Endothelial cell of umbilical vein (primary cell): ENCODE results near the gene DNAJC17. TPM values are rescaled to one million over a fixed set of nuclear protein-coding genes. Genes with fewer than 3 reads are reported as not detected.

Experiments
- BruUV-seq: library from RNA; stranded (reverse); fragments of 400-500 nt; replicated peaks from 2 replicates; lab custom pipeline; 2021; lab: Mats Ljungman, UMichigan
- CTCF ChIA-PET: fragments of 300-600, 350-600 bp; sonication (Branson Sonifier 250); formaldehyde crosslinking; loops from one replicate; lab custom pipeline; 2021; ENCODE audit warnings: antibody characterized with exemption, inconsistent platforms; lab: Charles Lee
- POLR2A ChIA-PET: fragments of 300-600, 350-600 bp; sonication (Branson Sonifier 250); formaldehyde crosslinking; loops from one replicate; lab custom pipeline; 2021; ENCODE audit warnings: antibody characterized with exemption, inconsistent platforms; lab: Charles Lee
- DNase-seq: peaks from one replicate; pipeline ENCODE4 v3.0.0-alpha.2; 2011; ENCODE audit warnings: low read depth, low spot score
- FAIRE-seq: peaks from 2 replicates; lab custom pipeline; 2011; peaks lifted over from hg19 to GRCh38; lab: Jason Lieb, UNC
- H2AFZ ChIP-seq: 2 replicates; pipeline ENCODE4 v1.6.0; 2012; ENCODE audit warnings: low read depth, low read length, control low read depth, inconsistent platforms
- H3K27ac ChIP-seq: 2 replicates; pipeline ENCODE4 v1.5.1; 2011; ENCODE audit warnings: low read depth, mild to moderate bottlenecking, control low read depth, low read length, moderate library complexity; ENCODE audit not compliant: insufficient read depth
- H3K27me3 ChIP-seq, 2 experiments: 2 replicates each; pipeline versions ENCODE4 v1.6.0 to v1.6.1; 2011; ENCODE audit warnings: low read length in 2 of 2, mixed read lengths in 1 of 2; ENCODE audit not compliant: control insufficient read depth in 2 of 2, insufficient read depth in 2 of 2
- H3K36me3 ChIP-seq, 2 experiments: 2 replicates in 1 of 2; 3 replicates in 1 of 2; pipeline ENCODE4 v1.5.1; 2011; ENCODE audit warnings: low read length in 2 of 2, mild to moderate bottlenecking in 1 of 2, moderate library complexity in 1 of 2; ENCODE audit not compliant: control insufficient read depth in 2 of 2, insufficient read depth in 2 of 2; ENCODE audit errors: extremely low read depth in 1 of 2
- H3K4me1 ChIP-seq: 3 replicates; pipeline ENCODE4 v1.5.1; 2011; ENCODE audit warnings: mild to moderate bottlenecking, low read length; ENCODE audit not compliant: control insufficient read depth, insufficient read depth; ENCODE audit errors: extremely low read depth
- H3K4me2 ChIP-seq: 2 replicates; pipeline ENCODE4 v1.6.1; 2011; ENCODE audit warnings: low read length, control low read depth, mixed read lengths; ENCODE audit not compliant: insufficient read depth
- H3K4me3 ChIP-seq, 3 experiments: fragments of 200-600 bp in 1 of 3; sonication (generic), shearing (Covaris generic) in 1 of 3; replicated peaks in 1 of 3; 2 replicates each; pipeline ENCODE4 v1.5.1; 2011 to 2016; ENCODE audit warnings: control low read depth in 3 of 3, low read length in 3 of 3, mild to moderate bottlenecking in 2 of 3, inconsistent platforms in 1 of 3, low read depth in 1 of 3, moderate library complexity in 1 of 3; ENCODE audit not compliant: insufficient read depth in 1 of 3
- H3K79me2 ChIP-seq: 2 replicates; pipeline ENCODE4 v1.6.0; 2012; ENCODE audit warnings: low read length, inconsistent platforms; ENCODE audit not compliant: control insufficient read depth, insufficient read depth
- H3K9ac ChIP-seq: replicated peaks from 2 replicates; pipeline ENCODE3; 2011; ENCODE audit warnings: low read length, control low read depth; ENCODE audit not compliant: insufficient read depth; ENCODE audit errors: extremely low read depth
- H3K9me1 ChIP-seq: replicated peaks from 3 replicates; pipeline ENCODE4 v1.6.0; 2011; ENCODE audit warnings: mild to moderate bottlenecking, low read length; ENCODE audit not compliant: control insufficient read depth, insufficient read depth; ENCODE audit errors: extremely low read depth
- H3K9me3 ChIP-seq: replicated peaks from 2 replicates; pipeline ENCODE4 v1.5.1; 2012; ENCODE audit warnings: low read length, inconsistent platforms; ENCODE audit not compliant: control insufficient read depth, insufficient read depth
- H4K20me1 ChIP-seq: replicated peaks from 2 replicates; pipeline ENCODE3; 2011; ENCODE audit warnings: mild to moderate bottlenecking, low read length; ENCODE audit not compliant: control insufficient read depth, insufficient read depth; ENCODE audit errors: extremely low read depth
- EZH2 ChIP-seq: IDR thresholded peaks from 2 replicates; pipeline ENCODE4 v1.6.1; 2012; ENCODE audit warnings: borderline replicate concordance, low read depth, mild to moderate bottlenecking, moderate library complexity, low read length, inconsistent platforms; ENCODE audit not compliant: severe bottlenecking
- FOS ChIP-seq: IDR thresholded peaks from 2 replicates; pipeline ENCODE4 v1.6.1; 2011; ENCODE audit warnings: mild to moderate bottlenecking, low read length, moderate library complexity, borderline replicate concordance; ENCODE audit not compliant: insufficient read depth
- GATA2 ChIP-seq: IDR thresholded peaks from 2 replicates; pipeline ENCODE4 v1.7.0; 2011; ENCODE audit warnings: low read depth, mild to moderate bottlenecking, moderate library complexity, mixed read lengths, low read length; ENCODE audit not compliant: insufficient read length, insufficient read depth
- JUN ChIP-seq: IDR thresholded peaks from 2 replicates; pipeline ENCODE4 v1.6.1; 2011; ENCODE audit warnings: borderline replicate concordance, low read depth; ENCODE audit not compliant: insufficient read length, insufficient read depth
- MAX ChIP-seq: IDR thresholded peaks from 2 replicates; pipeline ENCODE4 v1.6.1; 2011; ENCODE audit not compliant: insufficient read depth, insufficient read length
- MYC ChIP-seq: IDR thresholded peaks from one replicate; pipeline ENCODE4 v1.6.1; 2011; ENCODE audit warnings: mild to moderate bottlenecking, low read depth, low read length
- POLR2A ChIP-seq: IDR thresholded peaks from 2 replicates; pipeline ENCODE4 v1.6.1; 2012; ENCODE audit warnings: low read depth, mild to moderate bottlenecking, control low read depth, low read length
- POLR2AphosphoS5 ChIP-seq: IDR thresholded peaks from 2 replicates; pipeline ENCODE4 v1.6.1; 2012; ENCODE audit warnings: low read depth, mild to moderate bottlenecking, control low read depth, low read length, moderate library complexity; ENCODE audit not compliant: insufficient read depth
- dilution Hi-C: fragments of 300-500 bp; cut with MboI; formaldehyde crosslinking; loops from one replicate; pipeline ENCODE4 v1.15.0; 2019; ENCODE audit warnings: low sequenced_read_pairs; ENCODE audit not compliant: extremely low pct_ligation_motif_present
- intact Hi-C: fragments of 100-400 bp; cut with micrococcal nuclease; formaldehyde crosslinking; loops from one replicate; pipeline ENCODE4 v1.10.0; 2022
- polyA plus RNA-seq, 4 experiments: library from polyadenylated mRNA; depleted of rRNA in 3 of 4; stranded (reverse) in 3 of 4; unstranded in 1 of 4; fragments of >200 nt; gene quantifications; 2 replicates each; pipeline versions ENCODE4 v1.2.1 to v1.2.3, GENCODE V29; 2011 to 2012; ENCODE audit warnings: missing spikeins in 1 of 4
- total RNA-seq: library from RNA; stranded (reverse); gene quantifications from 2 replicates; pipeline ENCODE4 v1.2.3, GENCODE V29; 2021
- TF ChIP-seq, protein P1 (sequence below), 2 donors: IDR thresholded peaks; 1 replicate in 1 of 2; 2 replicates in 1 of 2; pipeline ENCODE4 v1.5.1; 2011; ENCODE audit warnings: low read length in 2 of 2, mild to moderate bottlenecking in 2 of 2, moderate library complexity in 2 of 2, control low read depth in 1 of 2, inconsistent platforms in 1 of 2, low read depth in 1 of 2; ENCODE audit not compliant: insufficient read depth in 1 of 2; ENCODE audit errors: extremely low read depth in 1 of 2

DNAJC17 gene
- total and polyA plus RNA-seq, 2 donors (not counting 3 experiments of a cell fraction or from before 2014, with no cell fraction given): 30.7 to 46.4 TPM

- dilution Hi-C loops (no loop called here), intact Hi-C loops (no loop called here)
- no peak for TF ChIP-seq JUN
- TF ChIP-seq MAX: no peak
- TF ChIP-seq, protein P1, sequence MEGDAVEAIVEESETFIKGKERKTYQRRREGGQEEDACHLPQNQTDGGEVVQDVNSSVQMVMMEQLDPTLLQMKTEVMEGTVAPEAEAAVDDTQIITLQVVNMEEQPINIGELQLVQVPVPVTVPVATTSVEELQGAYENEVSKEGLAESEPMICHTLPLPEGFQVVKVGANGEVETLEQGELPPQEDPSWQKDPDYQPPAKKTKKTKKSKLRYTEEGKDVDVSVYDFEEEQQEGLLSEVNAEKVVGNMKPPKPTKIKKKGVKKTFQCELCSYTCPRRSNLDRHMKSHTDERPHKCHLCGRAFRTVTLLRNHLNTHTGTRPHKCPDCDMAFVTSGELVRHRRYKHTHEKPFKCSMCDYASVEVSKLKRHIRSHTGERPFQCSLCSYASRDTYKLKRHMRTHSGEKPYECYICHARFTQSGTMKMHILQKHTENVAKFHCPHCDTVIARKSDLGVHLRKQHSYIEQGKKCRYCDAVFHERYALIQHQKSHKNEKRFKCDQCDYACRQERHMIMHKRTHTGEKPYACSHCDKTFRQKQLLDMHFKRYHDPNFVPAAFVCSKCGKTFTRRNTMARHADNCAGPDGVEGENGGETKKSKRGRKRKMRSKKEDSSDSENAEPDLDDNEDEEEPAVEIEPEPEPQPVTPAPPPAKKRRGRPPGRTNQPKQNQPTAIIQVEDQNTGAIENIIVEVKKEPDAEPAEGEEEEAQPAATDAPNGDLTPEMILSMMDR (IDR thresholded peaks at IDR 0.05; ENCODE audit: extremely low read depth in 1 of 2, insufficient read depth in 1 of 2, low read depth in 1 of 2, low read length in 2 of 2): no peak
- Histone ChIP-seq H3K9ac (no peak overlapping the region), H3K27ac (no peak overlapping the region), H3K36me3 (peaks cover 20 to 24% of the 10 kb centered on the region in 2 experiments), H3K27me3 (no peaks in the 10 kb centered on the region), H3K9me1 (no peaks in the 10 kb centered on the region), H3K79me2 (no peaks in the 10 kb centered on the region), H3K4me1 (no peaks in the 10 kb centered on the region), H3K4me3 (no peak overlapping the region), H2AFZ (no peak overlapping the region), H3K9me3 (no peaks in the 10 kb centered on the region), H4K20me1 (no peaks in the 10 kb centered on the region), H3K4me2 (no peak overlapping the region)
- ChIA-PET POLR2A (no interaction called here), CTCF (interaction anchor here (0.8 to 1.7 kb wide), 5 partner anchors 8 to 149 kb away, joined by 3 to 5 read pairs (median 4); no protein-coding TSS in a partner anchor)
- BruUV-seq: no TSS peak
- no peak for DNase-seq
- no peak for FAIRE-seq
These were observed 68.2 kb downstream of the DNAJC17 start for GRCh38 chr15:40739047-40739446.

- BruUV-seq: no TSS peak
- intact Hi-C loops (no loop called here), dilution Hi-C loops (no loop called here)
- TF ChIP-seq MYC (no peak), FOS (no peak), EZH2 (no peak), GATA2 (no peak), POLR2AphosphoS5 (no peak), POLR2A (no peak), JUN (no peak), MAX (no peak)
- TF ChIP-seq, protein P1 (IDR thresholded peaks at IDR 0.05; ENCODE audit: extremely low read depth in 1 of 2, insufficient read depth in 1 of 2, low read depth in 1 of 2, low read length in 2 of 2): no peak
- CTCF ChIA-PET: no interaction called here
- DNase-seq (no peak), FAIRE-seq (no peak)
- Histone ChIP-seq H3K9me1 (no peaks in the 10 kb centered on the region), H3K4me2 (no peak overlapping the region), H3K27me3 (no peaks in the 10 kb centered on the region), H3K4me1 (no peaks in the 10 kb centered on the region), H3K9me3 (no peaks in the 10 kb centered on the region), H3K79me2 (no peaks in the 10 kb centered on the region), H3K36me3 (peaks cover 15 to 20% of the 10 kb centered on the region in 2 experiments), H3K27ac (no peak overlapping the region), H4K20me1 (no peaks in the 10 kb centered on the region), H3K9ac (no peak overlapping the region), H2AFZ (no peak overlapping the region), H3K4me3 (no peak overlapping the region)
- POLR2A ChIA-PET: no interaction called here
These were observed 70.2 kb downstream of the DNAJC17 start for GRCh38 chr15:40737048-40737447.
